ENCODE results near the gene CEP95. TPM values are rescaled to one million over a fixed set of nuclear protein-coding genes. Genes with fewer than 3 reads are reported as not detected.
"Not testable (repeated sequence)": the region's sequence is repeated elsewhere in the genome, so short reads cannot be mapped to it uniquely, and the experiment has no call there.

CEP95 gene
- total and polyA plus RNA-seq, 4 experiments from 2014 or later: 6.4 to 108 (median 61.8) TPM

DNA sequence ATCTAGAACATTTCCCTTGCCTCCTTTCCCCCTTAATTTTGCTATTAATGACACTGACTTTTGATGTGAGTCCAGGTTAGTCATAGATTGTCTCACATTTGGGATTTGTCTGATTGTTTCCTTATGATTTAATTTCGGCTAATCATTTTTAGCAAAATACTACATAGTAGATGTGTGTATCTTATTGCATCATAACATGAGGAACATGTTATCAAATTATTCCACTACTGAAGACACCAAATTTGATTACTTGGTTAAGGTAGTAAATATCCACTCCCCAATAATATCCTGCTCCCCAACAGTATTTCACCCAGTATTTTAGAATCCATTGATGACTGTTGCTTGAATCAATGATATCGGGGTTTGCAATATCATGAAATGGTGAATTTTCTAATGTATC, 12.7 kb upstream of the CEP95 start:
- Mint-ChIP-seq H3K4me1 (peaks cover 31 to 68% (median 43%) of the 10 kb centered on the region in 4 donors), H3K27ac (peak overlapping the region in 3 of 7 donors; percentile 10 to 89 (median 18)), H3K27me3 (no peaks in the 10 kb centered on the region), H3K36me3 (peaks cover 23 to 53% of the 10 kb centered on the region in 2 donors), H3K9me3 (peaks cover 0 to 16% (median 0%) of the 10 kb centered on the region in 8 donors), H3K4me3 (peak overlapping the region in 7 of 8 donors; percentile 4 to 83 (median 69))
- CTCF ChIA-PET (ENCODE audit: partially characterized antibody): interaction anchor here (3.2 to 5.9 kb wide), 2 partner anchors 10 to 75 kb away, joined by 23 to 62 read pairs; partner anchors contain the start of genes CEP95 and DDX5
- no peaks in the 10 kb centered on the region for H3K27me3 ChIP-seq (ENCODE audit: insufficient read depth, low read length)
- DNase-seq: no peak
- H3K4me3 ChIP-seq (ENCODE audit: low read length in 2 of 2): no peak overlapping the region
- H3K36me3 ChIP-seq (ENCODE audit: insufficient read depth, low read length): peaks cover 30% of the 10 kb centered on the region
- H3K9me3 ChIP-seq (ENCODE audit: control insufficient read depth in 1 of 2, low read length in 2 of 2): no peaks in the 10 kb centered on the region
- H3K27ac ChIP-seq (ENCODE audit: low read depth, low read length): no peak overlapping the region
- intact Hi-C loops (cut with micrococcal nuclease): loop anchor here (10.0 kb wide), 1 partner anchor 149 kb away; no protein-coding TSS in a partner anchor
- H3K4me1 ChIP-seq (ENCODE audit: insufficient read depth, low read length): peaks cover 55% of the 10 kb centered on the region
- POLR2A ChIA-PET (ENCODE audit: partially characterized antibody): interaction anchor here (5.2 kb wide), 1 partner anchor 12 kb away, joined by 330 read pairs; the partner anchor contains the start of genes CEP95 and DDX5

DNA sequence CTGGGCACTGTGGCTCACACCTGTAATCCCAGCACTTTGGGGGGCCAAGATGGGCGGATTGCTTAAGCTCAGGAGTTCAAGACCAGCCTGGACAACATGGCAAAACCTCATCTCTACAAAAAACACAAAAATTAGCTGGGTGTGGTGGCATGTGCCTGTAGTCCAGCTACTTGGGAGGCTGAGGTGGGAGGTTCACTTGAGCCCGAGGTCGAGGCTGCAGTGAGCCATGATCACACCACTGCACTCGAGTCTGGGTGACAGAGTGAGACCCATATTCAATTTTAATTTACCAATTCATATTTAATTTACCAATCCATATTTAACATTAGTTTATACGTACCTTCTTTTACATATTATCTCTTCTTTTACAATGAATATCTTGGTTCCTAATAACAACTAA, 11.5 kb upstream of the CEP95 start:
- H3K4me1 Mint-ChIP-seq: peaks cover 38 to 79% (median 51%) of the 10 kb centered on the region in 4 donors
- DNase-seq; H3K27ac ChIP-seq (ENCODE audit: low read depth, low read length); H3K27me3 ChIP-seq (ENCODE audit: insufficient read depth, low read length); H3K4me3 ChIP-seq (ENCODE audit: low read length in 2 of 2); H3K9me3 ChIP-seq (ENCODE audit: control insufficient read depth in 1 of 2, low read length in 2 of 2); H3K27me3 Mint-ChIP-seq; H3K27ac Mint-ChIP-seq: not testable (repeated sequence)
- peaks cover 33% of the 10 kb centered on the region for H3K36me3 ChIP-seq (ENCODE audit: insufficient read depth, low read length)
- peaks cover 66% of the 10 kb centered on the region for H3K4me1 ChIP-seq (ENCODE audit: insufficient read depth, low read length)
- intact Hi-C loops (cut with micrococcal nuclease): loop anchor here (5.0 to 10.0 kb wide), 2 partner anchors 150 to 478 kb away; no protein-coding TSS in a partner anchor
- ChIA-PET POLR2A (ENCODE audit: partially characterized antibody) (interaction anchor here (2.4 to 5.2 kb wide), 3 partner anchors 11 to 38 kb away, joined by 8 to 330 read pairs (median 17); partner anchors contain the start of genes CEP95 and DDX5), CTCF (ENCODE audit: partially characterized antibody) (interaction anchor here (1.0 to 5.9 kb wide), 3 partner anchors 9 to 76 kb away, joined by 3 to 62 read pairs (median 23); partner anchors contain the start of genes CEP95 and DDX5)
- H3K4me3 Mint-ChIP-seq: peak overlapping the region in 7 of 8 donors; percentile 35 to 100 (median 100)
- peaks cover 0 to 19% (median 0%) of the 10 kb centered on the region in 8 donors for H3K9me3 Mint-ChIP-seq
- peaks cover 29 to 62% of the 10 kb centered on the region in 2 donors for H3K36me3 Mint-ChIP-seq

DNA sequence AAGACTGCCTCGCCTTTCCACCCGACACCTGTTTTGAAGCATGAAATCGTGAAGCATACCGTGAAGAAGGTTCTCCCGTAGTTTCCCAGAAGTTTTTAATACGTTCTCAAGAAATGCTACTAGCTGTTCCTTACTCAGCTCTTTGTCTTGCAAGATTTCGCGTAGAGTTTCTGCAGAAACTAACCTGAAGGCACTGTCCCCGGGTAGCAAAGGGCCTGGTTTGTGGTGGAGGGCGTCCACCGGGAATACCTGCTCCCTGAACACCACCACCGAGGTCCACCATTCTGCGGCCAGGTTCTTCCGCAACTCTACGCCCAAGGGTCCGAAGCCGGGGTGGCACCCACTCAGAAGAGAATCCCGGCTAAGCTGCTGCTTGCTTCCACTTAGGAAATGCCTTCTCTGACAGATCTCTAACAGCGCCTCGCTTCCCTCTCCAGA, 10.4 kb upstream of the CEP95 start:
- Mint-ChIP-seq H3K4me3 (peak overlapping the region; percentile 100), H3K27ac (peak overlapping the region; percentile 98 to 100 (median 99)), H3K36me3 (peaks cover 33 to 63% of the 10 kb centered on the region in 2 donors), H3K4me1 (peaks cover 45 to 88% (median 61%) of the 10 kb centered on the region in 4 donors), H3K27me3 (no peaks in the 10 kb centered on the region), H3K9me3 (peaks cover 0 to 26% (median 0%) of the 10 kb centered on the region in 8 donors)
- Histone ChIP-seq H3K9me3 (ENCODE audit: control insufficient read depth in 1 of 2, low read length in 2 of 2) (no peaks in the 10 kb centered on the region), H3K4me3 (ENCODE audit: low read length in 2 of 2) (peak overlapping the region; percentile 90 to 93), H3K27me3 (ENCODE audit: insufficient read depth, low read length) (no peaks in the 10 kb centered on the region), H3K4me1 (ENCODE audit: insufficient read depth, low read length) (peaks cover 75% of the 10 kb centered on the region), H3K36me3 (ENCODE audit: insufficient read depth, low read length) (peaks cover 38% of the 10 kb centered on the region), H3K27ac (ENCODE audit: low read depth, low read length) (peak overlapping the region; percentile 79)
- intact Hi-C loops (cut with micrococcal nuclease): loop anchor here (5.0 to 10.0 kb wide), 2 partner anchors 152 to 479 kb away; no protein-coding TSS in a partner anchor
- CTCF ChIA-PET (ENCODE audit: partially characterized antibody): interaction anchor here (1.0 to 3.2 kb wide), 8 partner anchors 8 to 190 kb away, joined by 3 to 23 read pairs (median 4); partner anchors contain the start of genes CEP95 and DDX5
- POLR2A ChIA-PET (ENCODE audit: partially characterized antibody): interaction anchor here (0.8 to 5.2 kb wide), 18 partner anchors 10 to 350 kb away, joined by 3 to 330 read pairs (median 7); partner anchors contain the start of genes CEP95, DDX5 and SMURF2
- peak in 3 of 5 donors; percentile 8 to 43 (median 22) for DNase-seq

DNA sequence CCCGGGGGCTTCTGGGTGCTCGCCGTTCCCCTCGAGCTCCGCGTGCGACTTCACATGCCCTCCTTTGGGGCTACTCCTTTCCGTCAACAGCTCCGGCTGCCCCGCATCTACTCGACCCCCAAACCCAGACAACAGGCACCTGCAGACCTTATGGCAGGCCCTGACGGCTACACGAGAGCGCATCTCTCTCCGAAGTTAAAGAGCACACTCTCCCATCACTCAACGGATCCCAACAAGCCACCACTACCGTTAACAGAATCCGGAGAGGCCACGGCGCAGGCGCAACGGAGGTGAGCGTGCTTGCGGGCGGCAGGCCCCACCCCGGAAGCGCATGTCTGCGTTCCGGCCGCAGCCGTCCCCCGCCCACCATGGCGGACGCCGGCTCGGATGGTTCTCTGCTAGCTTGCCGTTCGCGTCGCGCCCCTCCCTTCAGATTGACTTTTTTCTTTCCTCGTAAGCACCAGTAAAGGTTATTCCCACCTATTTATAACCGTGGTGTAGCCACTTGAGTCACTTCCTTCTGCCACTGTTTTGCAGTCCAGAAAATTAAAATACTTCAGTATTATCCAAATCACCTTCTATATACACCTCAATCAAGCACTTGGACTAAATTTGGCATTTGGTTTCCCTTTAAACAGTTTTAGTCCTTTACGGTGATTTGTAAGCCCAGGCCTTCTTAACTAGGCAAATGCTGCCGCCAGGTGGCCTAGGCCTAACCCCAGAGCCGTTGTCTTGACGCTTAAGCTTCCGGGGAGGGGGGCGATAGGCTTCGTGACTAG, 9.8 kb upstream of the CEP95 start, which contains the start of gene POLG2:
Gene POLG2 (minus strand): TSS at position 269 of the 779 bp plus-strand sequence. CDS start 86 bp downstream, at position 183.
- Mint-ChIP-seq H3K4me1 (peaks cover 50 to 91% (median 67%) of the 10 kb centered on the region in 4 donors), H3K36me3 (peaks cover 36 to 65% of the 10 kb centered on the region in 2 donors), H3K27me3 (no peaks in the 10 kb centered on the region), H3K9me3 (peaks cover 0 to 31% (median 0%) of the 10 kb centered on the region in 8 donors), H3K4me3 (peak within 1 kb of the TSS; percentile 100), H3K27ac (peak within 1 kb of the TSS; percentile 98 to 100 (median 99))
- Histone ChIP-seq H3K27ac (ENCODE audit: low read depth, low read length) (peak within 1 kb of the TSS; percentile 79), H3K36me3 (ENCODE audit: insufficient read depth, low read length) (peaks cover 43% of the 10 kb centered on the region), H3K27me3 (ENCODE audit: insufficient read depth, low read length) (no peaks in the 10 kb centered on the region), H3K4me3 (ENCODE audit: low read length in 2 of 2) (peak within 1 kb of the TSS; percentile 90 to 93), H3K4me1 (ENCODE audit: insufficient read depth, low read length) (peaks cover 80% of the 10 kb centered on the region), H3K9me3 (ENCODE audit: control insufficient read depth in 1 of 2, low read length in 2 of 2) (no peaks in the 10 kb centered on the region)
- peak; percentile 95 to 96 (median 95) for DNase-seq
- ChIA-PET CTCF (ENCODE audit: partially characterized antibody) (interaction anchor here (1.0 to 3.2 kb wide), 9 partner anchors 8 to 190 kb away, joined by 3 to 23 read pairs (median 5); partner anchors contain the start of genes CEP95 and DDX5), POLR2A (ENCODE audit: partially characterized antibody) (interaction anchor here (0.5 to 5.2 kb wide), 21 partner anchors 9 to 648 kb away, joined by 3 to 330 read pairs (median 5); partner anchors contain the start of genes CEP95, DDX5 and SMURF2)
- intact Hi-C loops (cut with micrococcal nuclease): loop anchor here (1.0 to 10.0 kb wide), 4 partner anchors 9 to 480 kb away; partner anchors contain the start of genes CEP95, DDX5 and TEX2

DNA sequence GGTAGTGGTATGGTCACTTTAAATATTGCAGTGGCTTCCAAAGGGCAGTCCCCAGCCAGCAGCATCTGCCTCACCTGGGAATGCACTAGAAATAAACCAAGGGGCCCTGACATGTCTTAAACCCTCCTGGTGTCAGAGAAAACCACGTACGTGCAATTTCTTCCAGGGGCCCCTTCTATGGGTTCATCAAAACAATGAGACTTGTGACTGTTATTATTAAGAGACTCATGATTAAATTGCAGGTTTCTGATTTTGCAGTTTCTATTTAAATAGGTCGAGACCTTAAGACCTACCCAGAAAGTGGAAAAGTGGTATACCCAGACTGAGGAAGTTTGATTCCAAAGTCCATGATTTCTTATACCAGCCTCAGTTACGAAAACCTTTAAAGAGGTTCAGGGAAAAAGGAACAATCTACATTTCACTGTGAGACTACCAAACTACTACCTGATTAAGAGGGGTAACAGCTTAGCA, 9.2 kb upstream of the CEP95 start:
- peak overlapping the region; percentile 90 to 93 for H3K4me3 ChIP-seq (ENCODE audit: low read length in 2 of 2)
- POLR2A ChIA-PET (ENCODE audit: partially characterized antibody): interaction anchor here (0.5 to 5.2 kb wide), 14 partner anchors 9 to 649 kb away, joined by 3 to 330 read pairs (median 8); partner anchors contain the start of genes CEP95, DDX5 and SMURF2
- DNase-seq: no peak
- H3K4me1 ChIP-seq (ENCODE audit: insufficient read depth, low read length): peaks cover 85% of the 10 kb centered on the region
- Mint-ChIP-seq H3K27ac (peak overlapping the region; percentile 98 to 100 (median 99)), H3K4me3 (peak overlapping the region; percentile 100), H3K27me3 (no peaks in the 10 kb centered on the region), H3K4me1 (peaks cover 54 to 94% (median 71%) of the 10 kb centered on the region in 4 donors), H3K36me3 (peaks cover 43 to 68% of the 10 kb centered on the region in 2 donors), H3K9me3 (peaks cover 0 to 31% (median 0%) of the 10 kb centered on the region in 8 donors)
- peaks cover 47% of the 10 kb centered on the region for H3K36me3 ChIP-seq (ENCODE audit: insufficient read depth, low read length)
- CTCF ChIA-PET (ENCODE audit: partially characterized antibody): interaction anchor here (1.0 to 3.2 kb wide), 7 partner anchors 8 to 191 kb away, joined by 3 to 23 read pairs (median 5); partner anchors contain the start of genes CEP95 and DDX5
- H3K9me3 ChIP-seq (ENCODE audit: control insufficient read depth in 1 of 2, low read length in 2 of 2): no peaks in the 10 kb centered on the region
- no peaks in the 10 kb centered on the region for H3K27me3 ChIP-seq (ENCODE audit: insufficient read depth, low read length)
- peak overlapping the region; percentile 79 for H3K27ac ChIP-seq (ENCODE audit: low read depth, low read length)
- intact Hi-C loops (cut with micrococcal nuclease): loop anchor here (1.0 to 10.0 kb wide), 4 partner anchors 9 to 480 kb away; partner anchors contain the start of genes CEP95, DDX5 and TEX2

Data from CD4-positive, alpha-beta memory T cell (primary cell).